Activated CD8-positive, alpha-beta memory T cell treated with anti-CD3 and anti-CD28 coated beads for 4 hours (primary cell): ENCODE measurements around the gene LRRN1.

Experiments
- DNase-seq, 2 donors: peaks; one replicate each; pipeline ENCODE4 v3.0.0-alpha.2; 2020; ENCODE audit warnings: low read depth in 2 of 2

The LRRN1 gene

DNA sequence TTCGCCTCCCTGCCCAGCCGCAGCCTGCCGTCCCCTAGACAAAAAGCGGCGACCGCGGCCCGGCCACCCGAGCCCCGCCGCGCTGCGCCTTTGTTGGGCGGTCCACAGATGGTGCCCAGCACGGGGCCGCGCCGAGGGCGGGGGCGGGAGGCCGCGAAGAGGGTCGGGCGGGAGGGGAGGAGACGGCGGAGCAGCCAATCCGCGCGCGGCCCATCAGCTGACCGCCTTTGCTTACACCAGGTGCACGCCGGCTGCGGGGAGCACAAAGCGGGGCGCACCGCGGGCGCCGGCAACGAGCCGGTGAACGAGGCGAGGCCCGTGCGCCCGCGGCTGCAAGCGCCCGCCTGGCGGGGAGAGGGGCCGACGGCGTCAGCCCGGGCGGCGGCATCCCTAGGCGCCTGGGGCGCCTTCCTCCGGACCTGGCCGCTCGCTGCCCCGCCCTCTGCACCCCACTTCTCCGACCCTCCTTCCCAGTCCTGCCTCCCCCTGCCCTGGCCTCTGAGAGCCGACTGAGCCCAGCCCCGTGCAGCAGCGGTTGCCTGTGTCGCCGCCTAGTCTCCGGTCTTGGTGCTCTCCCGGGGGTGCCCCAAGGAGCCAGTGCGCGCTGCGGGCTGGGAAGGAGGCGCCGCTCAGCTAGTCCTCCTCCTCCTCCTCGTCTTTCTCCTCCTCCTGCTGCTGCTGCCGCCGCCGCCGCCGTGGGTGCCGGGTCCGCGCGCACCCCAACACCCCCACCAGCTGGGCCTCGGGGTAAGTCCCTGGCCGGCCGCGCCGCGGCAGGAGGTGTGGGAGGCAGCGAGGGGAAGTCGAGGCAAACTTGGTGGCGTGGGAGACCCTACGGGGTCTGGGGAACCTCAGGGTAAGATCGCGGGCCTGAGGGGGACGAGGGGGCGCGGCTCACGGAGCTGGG lies at the start of gene LRRN1:
LRRN1 (plus strand) TSS at position 259 of the 907 bp plus-strand sequence. CDS start 45,211 bp downstream, outside the sequence.
- peak; percentile 5 to 24 for DNase-seq

DNA sequence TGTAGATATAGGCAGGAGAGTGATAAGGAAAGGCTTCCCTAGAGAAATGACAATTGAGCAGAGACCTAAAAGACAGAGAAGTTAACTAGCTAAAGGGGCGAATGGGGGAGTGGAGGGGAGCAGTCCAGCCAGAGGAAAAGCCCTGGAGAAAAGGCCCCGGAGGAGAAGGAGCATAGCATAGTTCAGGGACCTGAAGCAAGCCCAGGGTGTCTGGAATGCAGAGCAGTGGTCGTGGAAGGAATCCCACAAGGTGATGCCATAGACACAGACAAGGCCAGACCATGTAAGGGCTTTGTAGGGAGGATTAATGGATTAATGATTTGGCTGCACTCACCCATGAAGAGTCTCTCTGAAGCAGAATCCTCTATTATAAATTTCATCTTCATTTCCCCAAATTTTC lies 45.8 kb upstream of the LRRN1 start:
- DNase-seq, result no peak

- DNase-seq, result no peak
Measured at GRCh38 chr3:3765661-3766060, 33.6 kb upstream of the LRRN1 start.

GRCh38 chr3:3766140-3766539 lies 33.1 kb upstream of the LRRN1 start:
- no peak for DNase-seq

GRCh38 chr3:3771094-3771493 lies 28.1 kb upstream of the LRRN1 start:
- DNase-seq, result no peak

GRCh38 chr3:3771567-3771966 lies 27.7 kb upstream of the LRRN1 start:
- DNase-seq, result no peak

DNA sequence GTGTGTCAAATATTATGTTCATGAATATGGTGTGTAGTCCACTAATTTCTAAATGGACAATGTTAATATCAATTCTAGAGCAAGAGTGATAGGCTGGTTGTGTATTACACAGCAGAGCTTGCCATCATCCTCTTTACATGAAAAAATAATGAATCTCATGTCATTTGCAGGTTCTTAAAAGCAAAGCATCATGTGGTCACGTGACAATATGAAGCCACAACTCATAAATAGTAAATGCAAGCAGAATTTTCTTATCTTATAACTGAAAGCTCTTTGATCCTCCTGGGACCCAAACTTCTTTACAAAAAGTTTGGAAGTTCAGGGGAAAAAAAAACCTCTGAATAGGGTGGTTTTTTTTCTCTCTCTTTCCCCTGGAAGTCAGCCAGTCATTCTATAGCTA lies 26.9 kb upstream of the LRRN1 start:
- no peak for DNase-seq

DNA sequence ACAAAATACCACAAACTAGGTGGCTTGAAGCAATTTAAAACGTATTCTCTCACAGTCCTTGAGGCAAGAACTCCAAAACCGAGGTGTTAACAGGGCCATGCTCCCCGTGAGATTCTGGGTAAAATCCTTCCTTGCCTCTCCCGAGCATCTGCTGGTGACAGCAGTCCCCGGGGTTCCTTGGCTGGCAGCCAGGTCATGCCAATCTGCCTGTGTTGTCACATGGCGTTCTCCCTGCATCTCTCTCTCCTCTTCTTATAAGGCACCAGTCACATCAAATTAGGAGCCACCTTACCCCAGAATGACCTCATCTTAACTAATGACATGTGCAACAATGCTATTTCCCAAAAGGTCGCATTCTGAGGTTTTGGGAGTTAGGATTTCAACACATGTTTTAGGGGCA lies 26.3 kb upstream of the LRRN1 start:
- no peak for DNase-seq

GRCh38 chr3:3776607-3777006 lies 22.6 kb upstream of the LRRN1 start:
- DNase-seq, result no peak

- no peak for DNase-seq
Measured at GRCh38 chr3:3778216-3778615, 21.0 kb upstream of the LRRN1 start.

DNA sequence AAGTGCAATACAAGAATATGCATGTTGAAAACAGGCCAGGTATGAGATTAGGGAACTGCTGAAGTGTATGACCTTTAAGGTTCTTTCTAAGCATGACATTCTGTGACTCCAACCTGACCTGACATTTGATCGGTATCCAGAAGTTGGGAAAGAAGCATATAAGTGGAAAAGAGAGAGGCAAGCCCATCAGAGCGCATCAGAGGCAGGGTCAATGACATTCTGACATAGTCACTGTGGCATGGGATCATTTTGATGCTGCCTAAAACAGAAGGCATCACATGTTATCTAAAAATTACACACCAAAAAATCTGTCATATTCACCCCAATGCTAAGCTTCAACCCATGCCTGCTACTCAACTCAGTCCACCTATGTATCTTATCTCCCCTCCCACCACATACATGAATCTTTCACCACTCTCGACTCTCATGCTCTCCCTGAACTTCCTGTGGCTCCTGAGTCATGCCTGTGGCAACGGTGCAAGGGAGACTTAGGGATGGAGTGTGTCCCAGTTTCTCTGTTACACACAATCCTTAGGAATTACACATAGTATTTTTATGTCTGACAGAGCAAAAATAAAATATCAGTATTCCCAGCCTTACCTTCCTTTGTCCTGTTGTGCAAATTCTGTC lies 20.5 kb upstream of the LRRN1 start:
- DNase-seq, result no peak

DNA sequence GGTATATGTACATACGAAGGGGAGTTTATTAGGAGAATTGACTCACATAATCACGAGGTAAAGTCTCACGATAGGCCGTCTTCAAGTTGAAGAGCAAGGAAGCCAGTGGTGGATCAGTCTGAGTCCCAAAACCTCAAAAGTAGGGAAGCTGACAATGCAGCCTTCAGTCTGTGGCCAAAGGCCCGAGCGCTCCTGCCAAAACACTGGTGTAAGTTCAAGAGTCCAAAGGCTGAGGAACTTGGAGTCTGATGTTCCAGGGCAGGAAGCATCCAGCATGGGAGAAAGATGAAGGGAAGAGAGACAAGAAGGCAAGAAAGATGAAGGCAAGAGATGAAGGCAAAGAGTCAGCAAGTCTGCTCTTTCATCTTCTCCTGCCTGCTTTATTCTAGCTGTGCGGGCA lies 16.8 kb upstream of the LRRN1 start:
- DNase-seq, result no peak

GRCh38 chr3:3783210-3783609 lies 16.0 kb upstream of the LRRN1 start:
- DNase-seq, result no peak

DNA sequence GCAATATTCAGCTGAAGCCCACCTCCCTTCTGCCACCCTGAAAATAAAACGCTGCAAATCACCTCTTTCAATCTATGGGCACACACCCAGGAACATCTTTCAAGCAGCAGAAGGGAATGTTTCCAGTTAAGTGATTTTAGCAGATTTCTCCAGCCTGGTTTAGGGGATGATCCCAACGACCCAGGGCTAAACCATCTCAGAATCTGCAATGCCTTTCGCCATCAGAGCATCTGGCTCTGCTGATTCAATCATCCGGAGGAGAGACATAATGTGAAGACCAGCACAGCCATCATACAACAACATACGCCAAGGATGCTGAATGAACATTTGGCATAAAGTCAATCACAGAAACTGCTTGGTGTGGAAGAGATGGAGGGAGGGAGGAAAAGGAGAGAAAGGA lies 15.5 kb upstream of the LRRN1 start:
- DNase-seq, result no peak

DNA sequence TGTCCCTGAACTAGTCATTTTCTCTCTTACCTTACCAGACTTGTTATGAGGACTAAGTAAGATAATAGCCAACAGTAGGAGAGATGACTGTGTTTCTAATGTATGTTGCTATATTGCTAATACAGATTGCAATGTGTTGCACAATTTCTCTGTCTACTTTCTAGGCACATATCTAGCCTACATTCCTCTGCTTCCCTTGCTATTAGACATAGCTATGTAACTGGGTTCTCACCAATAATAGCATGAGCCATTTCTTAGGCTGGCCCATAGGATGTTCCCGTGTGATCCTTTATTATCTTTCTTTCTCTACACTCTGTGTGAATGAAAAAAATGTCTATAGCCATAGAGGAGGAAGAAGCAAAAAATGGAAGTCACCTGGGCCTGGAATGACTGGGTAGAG lies 6.8 kb upstream of the LRRN1 start:
- DNase-seq, result no peak

DNA sequence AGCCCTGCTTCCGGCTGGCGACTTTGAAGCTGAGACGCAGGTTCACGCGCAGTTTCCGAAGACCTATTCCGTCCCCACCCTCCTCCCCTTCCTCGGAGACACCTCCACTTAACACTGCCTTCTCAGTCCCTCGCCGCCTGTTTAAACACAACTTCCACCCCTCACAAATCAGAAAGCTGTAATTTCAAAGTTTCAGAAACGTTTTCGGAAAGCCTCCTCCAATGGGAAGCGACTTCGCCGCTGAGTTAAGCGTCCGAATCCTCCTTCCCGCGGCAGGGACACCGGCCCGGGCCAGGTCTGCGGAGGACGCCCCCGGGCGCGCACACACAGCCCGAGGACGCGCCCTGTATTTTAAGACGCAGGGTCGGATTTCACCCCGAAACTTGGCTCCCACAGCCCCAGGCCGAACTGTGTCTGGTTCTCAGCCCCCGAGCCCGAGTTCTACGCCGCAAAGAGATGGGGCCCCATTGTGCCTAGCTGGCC lies 559 bp upstream of the LRRN1 start:
- DNase-seq, result peak in 1 of 2 donors; percentile 2

- no peak for DNase-seq
Measured at GRCh38 chr3:3800080-3800455, 837 bp downstream of the LRRN1 start.

DNA sequence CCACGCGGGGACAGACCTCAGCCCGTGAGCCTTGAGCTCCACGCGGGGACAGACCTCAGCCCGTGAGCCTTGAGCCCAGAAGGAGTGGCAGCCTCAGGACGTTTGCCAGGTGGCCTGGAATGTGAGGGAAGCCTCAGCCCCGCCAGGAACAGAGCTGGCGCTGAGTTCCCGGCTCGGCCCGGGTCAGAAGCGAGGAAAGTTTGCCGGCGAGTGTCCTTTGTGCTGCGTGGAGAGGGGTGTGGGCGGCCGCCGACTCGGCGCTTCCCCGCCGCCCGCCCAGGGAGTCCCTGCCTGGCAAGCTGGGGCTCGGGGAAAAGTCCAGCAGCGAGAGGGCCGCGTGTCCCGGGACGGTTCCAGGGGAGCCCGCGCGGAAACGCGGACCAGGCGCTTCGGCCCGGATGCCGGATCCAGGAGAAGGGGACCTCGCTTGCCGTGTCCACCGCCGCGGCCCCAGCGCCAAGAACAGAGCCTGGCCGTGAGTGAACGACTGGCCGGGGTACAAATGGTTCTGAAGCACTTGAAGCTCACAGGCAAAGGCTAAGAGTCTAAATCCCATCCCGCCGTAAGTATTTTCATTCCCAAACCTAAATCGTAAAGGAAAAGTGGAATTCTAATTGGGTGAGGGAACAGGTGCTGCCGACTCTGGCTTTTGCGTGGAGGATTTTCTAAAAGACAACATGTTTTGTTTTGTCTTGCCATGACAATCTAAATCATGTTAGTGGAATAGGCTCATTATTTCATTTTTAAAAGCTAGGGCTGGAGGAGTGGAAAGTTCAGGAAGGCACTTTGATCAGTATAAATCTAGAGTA lies 1.7 kb downstream of the LRRN1 start:
- no peak for DNase-seq

DNA sequence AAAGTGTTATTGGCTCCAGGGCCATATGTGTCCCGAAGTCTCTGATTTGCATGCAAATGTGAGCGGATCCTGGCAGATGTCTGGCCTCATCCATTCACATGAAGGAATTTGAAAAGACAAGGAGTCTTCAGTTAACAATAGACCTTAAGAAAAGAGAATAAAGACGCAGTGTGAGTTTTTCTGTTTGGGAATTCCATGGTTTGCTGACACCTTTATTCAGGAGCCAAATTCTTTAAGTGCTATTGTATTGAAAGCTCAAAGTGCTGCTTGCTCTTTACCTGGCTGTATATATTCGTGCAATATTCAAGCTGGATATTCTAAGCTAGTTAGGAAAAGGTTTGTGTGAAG lies 2.2 kb downstream of the LRRN1 start:
- DNase-seq, result no peak

DNA sequence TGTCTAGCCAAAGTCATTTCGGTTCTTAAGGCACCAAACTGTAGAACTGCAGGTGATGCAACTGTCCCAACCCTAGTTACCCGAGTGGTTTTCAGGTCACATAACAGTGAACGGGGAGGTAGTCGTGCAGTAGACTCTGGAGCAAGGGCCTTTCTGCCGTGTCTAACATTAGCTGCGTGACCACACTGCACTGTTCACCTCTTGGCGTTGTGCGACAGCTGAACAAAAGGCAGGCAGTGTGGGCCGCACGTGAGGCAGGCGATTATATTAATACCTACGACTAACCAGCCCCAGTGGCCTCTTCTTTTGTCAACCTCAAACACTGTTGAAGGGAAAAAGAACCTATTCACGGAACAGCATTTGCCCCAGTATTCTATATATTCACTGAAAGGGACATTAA lies 2.8 kb downstream of the LRRN1 start:
- no peak for DNase-seq

DNA sequence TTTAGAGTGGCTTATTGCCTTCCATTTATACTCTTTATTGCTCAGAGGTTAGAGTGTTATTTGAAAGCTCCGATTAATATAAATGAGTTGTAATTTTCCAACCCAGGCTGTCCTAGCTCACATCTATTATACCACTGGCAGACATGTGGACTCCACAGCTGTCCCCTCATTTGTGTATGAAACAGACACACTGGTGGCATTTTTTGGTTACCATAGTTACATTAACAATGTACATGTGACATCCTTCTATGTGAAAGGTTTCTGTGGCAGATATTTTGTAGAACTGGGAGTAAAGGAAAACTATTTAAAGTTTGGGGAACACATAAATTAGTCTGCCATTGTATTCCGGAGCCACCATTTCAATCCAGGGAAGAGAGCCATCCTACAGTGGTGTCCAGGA lies 5.3 kb downstream of the LRRN1 start:
- no peak for DNase-seq

DNA sequence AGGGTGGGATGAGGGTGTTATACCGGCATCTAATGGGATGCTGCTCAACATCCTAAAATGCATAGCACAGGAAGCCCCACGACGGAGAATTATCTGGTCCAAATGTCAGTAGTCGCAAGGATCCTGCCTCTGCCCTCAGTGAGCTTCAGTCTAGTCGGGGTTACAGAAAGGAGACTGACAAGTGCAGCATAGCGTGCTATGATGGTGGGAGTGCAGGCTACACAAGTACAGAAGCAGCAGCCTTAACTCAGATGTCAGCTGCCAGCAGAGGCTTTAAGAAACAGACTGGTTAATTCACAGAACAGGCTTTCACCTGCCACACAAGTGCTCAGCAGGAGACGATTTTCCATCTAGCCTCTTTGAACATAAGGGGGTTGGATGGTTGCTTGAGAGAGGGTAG lies 6.9 kb downstream of the LRRN1 start:
- no peak for DNase-seq

DNA sequence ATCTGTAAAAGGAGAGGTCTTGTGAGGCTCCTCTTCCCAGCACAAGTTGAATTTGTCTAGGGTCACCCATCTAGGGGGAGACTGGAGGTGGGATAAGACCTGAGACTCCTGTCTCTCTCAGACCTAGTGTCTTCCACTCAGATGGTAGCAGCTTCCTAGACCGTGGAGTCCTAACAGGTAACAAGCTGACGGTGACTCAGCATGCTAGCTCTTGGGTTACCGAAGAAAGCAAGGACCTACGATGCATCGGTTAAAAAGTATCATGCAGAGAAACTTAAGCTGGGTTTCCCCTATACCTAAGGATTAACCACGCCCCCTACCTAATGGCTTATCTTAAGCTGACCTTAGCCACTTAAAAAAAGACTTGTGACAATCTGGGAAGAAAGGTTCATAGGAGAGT lies 7.6 kb downstream of the LRRN1 start:
- no peak for DNase-seq
